ENCODE data around the gene NSRP1. TPM values are rescaled to one million over a fixed set of nuclear protein-coding genes. Genes with fewer than 3 reads are reported as not detected.
A peak's percentile ranks its signal among the peaks of the same experiment; 100 is the strongest.

The NSRP1 gene
- total and polyA plus RNA-seq, 2 of the 13 experiments (the other 11 are each of a cell fraction or from before 2014, with no cell fraction given) = 7.0 to 14.3 TPM

GRCh38 chr17:30151471-30151870 is 34.9 kb downstream of the NSRP1 start (continued):
- no peak for TF ChIP-seq TBL1XR1 (IDR thresholded peaks at IDR 0.05; ENCODE audit: borderline replicate concordance, low read length, partially characterized antibody)
- TF ChIP-seq, protein P1, sequence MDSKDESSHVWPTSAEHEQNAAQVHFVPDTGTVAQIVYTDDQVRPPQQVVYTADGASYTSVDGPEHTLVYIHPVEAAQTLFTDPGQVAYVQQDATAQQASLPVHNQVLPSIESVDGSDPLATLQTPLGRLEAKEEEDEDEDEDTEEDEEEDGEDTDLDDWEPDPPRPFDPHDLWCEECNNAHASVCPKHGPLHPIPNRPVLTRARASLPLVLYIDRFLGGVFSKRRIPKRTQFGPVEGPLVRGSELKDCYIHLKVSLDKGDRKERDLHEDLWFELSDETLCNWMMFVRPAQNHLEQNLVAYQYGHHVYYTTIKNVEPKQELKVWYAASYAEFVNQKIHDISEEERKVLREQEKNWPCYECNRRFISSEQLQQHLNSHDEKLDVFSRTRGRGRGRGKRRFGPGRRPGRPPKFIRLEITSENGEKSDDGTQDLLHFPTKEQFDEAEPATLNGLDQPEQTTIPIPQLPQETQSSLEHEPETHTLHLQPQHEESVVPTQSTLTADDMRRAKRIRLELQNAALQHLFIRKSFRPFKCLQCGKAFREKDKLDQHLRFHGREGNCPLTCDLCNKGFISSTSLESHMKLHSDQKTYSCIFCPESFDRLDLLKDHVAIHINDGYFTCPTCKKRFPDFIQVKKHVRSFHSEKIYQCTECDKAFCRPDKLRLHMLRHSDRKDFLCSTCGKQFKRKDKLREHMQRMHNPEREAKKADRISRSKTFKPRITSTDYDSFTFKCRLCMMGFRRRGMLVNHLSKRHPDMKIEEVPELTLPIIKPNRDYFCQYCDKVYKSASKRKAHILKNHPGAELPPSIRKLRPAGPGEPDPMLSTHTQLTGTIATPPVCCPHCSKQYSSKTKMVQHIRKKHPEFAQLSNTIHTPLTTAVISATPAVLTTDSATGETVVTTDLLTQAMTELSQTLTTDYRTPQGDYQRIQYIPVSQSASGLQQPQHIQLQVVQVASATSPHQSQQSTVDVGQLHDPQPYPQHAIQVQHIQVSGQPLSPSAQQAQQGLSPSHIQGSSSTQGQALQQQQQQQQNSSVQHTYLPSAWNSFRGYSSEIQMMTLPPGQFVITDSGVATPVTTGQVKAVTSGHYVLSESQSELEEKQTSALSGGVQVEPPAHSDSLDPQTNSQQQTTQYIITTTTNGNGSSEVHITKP (CRISPR knock-in tag; IDR thresholded peaks at IDR 0.05; ENCODE audit: low read depth) = no peak

DNA sequence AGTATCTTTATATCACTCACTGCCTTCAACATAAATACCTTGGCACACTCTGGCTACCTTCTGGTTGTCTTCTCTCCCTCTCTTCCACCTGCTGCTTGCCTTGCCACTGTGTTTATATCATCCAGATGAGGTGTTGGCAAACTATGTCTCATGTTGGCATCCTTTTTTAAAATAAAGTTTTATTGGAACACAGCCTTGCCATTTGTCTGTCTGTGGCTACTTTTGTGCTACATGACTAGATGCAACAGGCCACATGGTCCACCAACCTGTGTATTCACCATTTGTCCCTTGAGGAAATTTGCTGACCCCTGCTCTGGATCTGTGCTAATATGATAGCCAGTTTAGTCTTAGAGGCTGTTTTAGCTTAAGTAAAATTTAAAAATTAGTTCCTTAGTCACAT is 36.8 kb downstream of the NSRP1 start:
- H2AFZ ChIP-seq (ENCODE audit: low read length) = no peak overlapping the region
- H3K4me3 ChIP-seq (replicated peaks in 1 of 3; ENCODE audit: insufficient read depth in 1 of 3, low read depth in 2 of 3, low read length in 3 of 3) = no peak overlapping the region
- no peaks in the 10 kb centered on the region for H4K20me1 ChIP-seq (ENCODE audit: insufficient read depth, low read length)
- ChIA-PET CTCF (ENCODE audit: low intra/inter-chr PET ratio, low total read pairs) (no interaction called here), POLR2A (interaction anchor here (0.8 kb wide), 1 partner anchor 183 kb away, joined by 3 read pairs; no protein-coding TSS in a partner anchor)
- no peaks in the 10 kb centered on the region for H3K4me1 ChIP-seq (ENCODE audit: insufficient read depth, low read length)
- DNase-seq (ENCODE audit: low spot score) (no peak), ATAC-seq (no peak), FAIRE-seq (no peak)
- H3K27me3 ChIP-seq (ENCODE audit: control insufficient read depth in 1 of 2, insufficient read depth in 2 of 2, low read length in 2 of 2) = no peaks in the 10 kb centered on the region
- TF ChIP-seq, protein P2, sequence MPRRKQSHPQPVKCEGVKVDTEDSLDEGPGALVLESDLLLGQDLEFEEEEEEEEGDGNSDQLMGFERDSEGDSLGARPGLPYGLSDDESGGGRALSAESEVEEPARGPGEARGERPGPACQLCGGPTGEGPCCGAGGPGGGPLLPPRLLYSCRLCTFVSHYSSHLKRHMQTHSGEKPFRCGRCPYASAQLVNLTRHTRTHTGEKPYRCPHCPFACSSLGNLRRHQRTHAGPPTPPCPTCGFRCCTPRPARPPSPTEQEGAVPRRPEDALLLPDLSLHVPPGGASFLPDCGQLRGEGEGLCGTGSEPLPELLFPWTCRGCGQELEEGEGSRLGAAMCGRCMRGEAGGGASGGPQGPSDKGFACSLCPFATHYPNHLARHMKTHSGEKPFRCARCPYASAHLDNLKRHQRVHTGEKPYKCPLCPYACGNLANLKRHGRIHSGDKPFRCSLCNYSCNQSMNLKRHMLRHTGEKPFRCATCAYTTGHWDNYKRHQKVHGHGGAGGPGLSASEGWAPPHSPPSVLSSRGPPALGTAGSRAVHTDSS (CRISPR knock-in tag; conservative IDR thresholded peaks at IDR 0.05) = no peak
- TF ChIP-seq, protein P3, sequence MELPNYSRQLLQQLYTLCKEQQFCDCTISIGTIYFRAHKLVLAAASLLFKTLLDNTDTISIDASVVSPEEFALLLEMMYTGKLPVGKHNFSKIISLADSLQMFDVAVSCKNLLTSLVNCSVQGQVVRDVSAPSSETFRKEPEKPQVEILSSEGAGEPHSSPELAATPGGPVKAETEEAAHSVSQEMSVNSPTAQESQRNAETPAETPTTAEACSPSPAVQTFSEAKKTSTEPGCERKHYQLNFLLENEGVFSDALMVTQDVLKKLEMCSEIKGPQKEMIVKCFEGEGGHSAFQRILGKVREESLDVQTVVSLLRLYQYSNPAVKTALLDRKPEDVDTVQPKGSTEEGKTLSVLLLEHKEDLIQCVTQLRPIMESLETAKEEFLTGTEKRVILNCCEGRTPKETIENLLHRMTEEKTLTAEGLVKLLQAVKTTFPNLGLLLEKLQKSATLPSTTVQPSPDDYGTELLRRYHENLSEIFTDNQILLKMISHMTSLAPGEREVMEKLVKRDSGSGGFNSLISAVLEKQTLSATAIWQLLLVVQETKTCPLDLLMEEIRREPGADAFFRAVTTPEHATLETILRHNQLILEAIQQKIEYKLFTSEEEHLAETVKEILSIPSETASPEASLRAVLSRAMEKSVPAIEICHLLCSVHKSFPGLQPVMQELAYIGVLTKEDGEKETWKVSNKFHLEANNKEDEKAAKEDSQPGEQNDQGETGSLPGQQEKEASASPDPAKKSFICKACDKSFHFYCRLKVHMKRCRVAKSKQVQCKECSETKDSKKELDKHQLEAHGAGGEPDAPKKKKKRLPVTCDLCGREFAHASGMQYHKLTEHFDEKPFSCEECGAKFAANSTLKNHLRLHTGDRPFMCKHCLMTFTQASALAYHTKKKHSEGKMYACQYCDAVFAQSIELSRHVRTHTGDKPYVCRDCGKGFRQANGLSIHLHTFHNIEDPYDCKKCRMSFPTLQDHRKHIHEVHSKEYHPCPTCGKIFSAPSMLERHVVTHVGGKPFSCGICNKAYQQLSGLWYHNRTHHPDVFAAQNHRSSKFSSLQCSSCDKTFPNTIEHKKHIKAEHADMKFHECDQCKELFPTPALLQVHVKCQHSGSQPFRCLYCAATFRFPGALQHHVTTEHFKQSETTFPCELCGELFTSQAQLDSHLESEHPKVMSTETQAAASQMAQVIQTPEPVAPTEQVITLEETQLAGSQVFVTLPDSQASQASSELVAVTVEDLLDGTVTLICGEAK (IDR thresholded peaks at IDR 0.05) = no peak
- TF ChIP-seq, protein P3 (CRISPR knock-in tag; IDR thresholded peaks at IDR 0.05) = peak; percentile 78
- peaks cover 7% of the 10 kb centered on the region for H3K79me2 ChIP-seq (ENCODE audit: insufficient read depth, low read length)
- H3K9me3 ChIP-seq (ENCODE audit: low read length) = peaks cover 5% of the 10 kb centered on the region; the same call in 1 of the 2 replicates
- BruUV-seq (replicated peaks) = no TSS peak
- no peak overlapping the region for H3K9ac ChIP-seq (ENCODE audit: insufficient read depth, low read depth, low read length)
- in situ Hi-C loops (cut with HindIII; ENCODE audit: extremely low pct_ligation_motif_present, low pct_unique_long_range_greater_than_20kb) (no loop called here), intact Hi-C loops (cut with micrococcal nuclease; ENCODE audit: unreplicated experiment) (no loop called here)
- peaks cover 2 to 9% of the 10 kb centered on the region in 2 experiments; a peak in 2 of 5 replicates for H3K36me3 ChIP-seq (replicated peaks in 1 of 2; ENCODE audit: control insufficient read depth in 1 of 2, insufficient read depth in 2 of 2, low read length in 2 of 2)
- H3K4me2 ChIP-seq (ENCODE audit: low read depth, low read length) = no peak overlapping the region
- H3K27ac ChIP-seq (ENCODE audit: extremely low read length, insufficient read depth, low read length) = no peak overlapping the region

All from HepG2 (cell line).